Suprapubic skin (tissue), 4 donors: ENCODE measurements around the gene MDGA2. TPM values are rescaled to one million over a fixed set of nuclear protein-coding genes. Genes with fewer than 3 reads are reported as not detected.

ENCODE experiments used
- DNase-seq, 2 donors: peaks; one replicate each; pipeline ENCODE4 v3.0.0-alpha.2; 2019; ENCODE audit warnings: low spot score in 2 of 2
- H3K27ac ChIP-seq: fragments of 200-600 bp; sonication (generic); one replicate; pipeline ENCODE4 v1.5.1; 2019
- H3K27me3 ChIP-seq: fragments of 200-600 bp; sonication (generic); one replicate; pipeline ENCODE4 v1.5.1; 2019
- H3K36me3 ChIP-seq: fragments of 200-600 bp; sonication (generic); one replicate; pipeline ENCODE4 v1.5.1; 2019
- H3K4me1 ChIP-seq: fragments of 200-600 bp; sonication (generic); one replicate; pipeline ENCODE4 v1.5.1; 2019
- H3K4me3 ChIP-seq: fragments of 200-600 bp; sonication (generic); one replicate; pipeline ENCODE4 v1.5.1; 2019; ENCODE audit warnings: mild to moderate bottlenecking
- H3K9me3 ChIP-seq: fragments of 200-600 bp; sonication (generic); one replicate; pipeline ENCODE4 v1.5.1; 2019
- CTCF ChIP-seq, 2 donors: fragments of 200-600 bp in 1 of 2; fragments of 450-650 bp in 1 of 2; sonication (generic) in 1 of 2; IDR thresholded peaks; one replicate each; pipeline ENCODE4 v1.5.1; 2016 to 2019; ENCODE audit warnings: antibody characterized with exemption in 2 of 2, mild to moderate bottlenecking in 1 of 2, moderate library complexity in 1 of 2
- EP300 ChIP-seq: sonication (generic); formaldehyde crosslinking; IDR thresholded peaks from one replicate; pipeline ENCODE4 v1.6.1; 2017; ENCODE audit warnings: antibody characterized with exemption
- POLR2A ChIP-seq, 2 donors: fragments of 450-650 bp; IDR thresholded peaks; one replicate each; pipeline ENCODE4 v1.6.1; 2017; ENCODE audit warnings: antibody characterized with exemption in 2 of 2, mild to moderate bottlenecking in 2 of 2, moderate library complexity in 2 of 2
- POLR2AphosphoS5 ChIP-seq, 3 donors: sonication (generic); formaldehyde crosslinking; IDR thresholded peaks; one replicate each; pipeline ENCODE4 v1.6.1; 2017; ENCODE audit warnings: antibody characterized with exemption in 3 of 3
- WGBS: methylation state at CpG from one replicate; pipeline ENCODE4 v1.1.5; 2018; 5-methylcytosine and 5-hydroxymethylcytosine counted together
- total RNA-seq, 4 donors: library from RNA; depleted of rRNA; stranded (reverse); fragments of >200 nt; gene quantifications; one replicate each; pipeline ENCODE4 v1.1.0, GENCODE V29; 2016

MDGA2 gene
- total RNA-seq, 4 donors from 2014 or later, result 0.16 to 1.5 (median 0.99) TPM; not detected in 1

DNA sequence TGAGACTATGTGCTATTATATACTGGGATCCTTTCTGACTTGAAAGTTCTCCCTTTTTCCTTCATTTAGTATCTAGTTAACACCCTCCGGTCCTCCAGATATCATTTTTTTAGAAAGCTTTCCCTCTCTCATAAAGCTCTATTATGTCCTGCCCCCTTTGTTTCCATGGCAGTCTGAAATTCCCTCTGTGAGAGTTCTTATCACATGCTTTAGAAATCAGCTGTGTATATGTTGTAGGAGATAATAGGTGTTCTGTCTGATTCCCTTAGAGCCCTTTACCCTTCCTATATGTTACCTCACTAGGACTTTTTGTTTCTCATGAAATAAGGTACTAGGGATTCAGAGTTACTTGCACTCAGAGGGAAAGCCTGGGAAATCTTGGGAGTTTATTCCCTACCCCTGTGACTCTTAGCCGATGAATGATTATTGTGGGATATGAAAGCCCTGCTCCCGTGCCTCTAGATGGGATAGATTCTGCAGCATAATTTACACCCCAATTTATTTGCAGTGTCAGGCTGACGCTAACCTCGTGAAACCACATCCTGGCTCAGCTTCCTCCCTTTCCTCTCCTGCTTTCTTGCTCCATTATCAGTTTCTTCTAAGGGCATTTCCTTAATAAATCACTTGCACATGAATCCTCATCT, 448.4 kb downstream of the MDGA2 start:
- Histone ChIP-seq H3K9me3 (no peaks in the 10 kb centered on the region), H3K27me3 (no peaks in the 10 kb centered on the region), H3K4me1 (no peaks in the 10 kb centered on the region), H3K27ac (no peak overlapping the region), H3K4me3 (no peak overlapping the region), H3K36me3 (no peaks in the 10 kb centered on the region)
- TF ChIP-seq EP300 (no peak), POLR2A (IDR thresholded peaks at IDR 0.05) (no peak), POLR2AphosphoS5 (IDR thresholded peaks at IDR 0.05) (no peak), CTCF (IDR thresholded peaks at IDR 0.05) (no peak)
- no peak for DNase-seq
- WGBS, result 35% methylated on average over 5 of the region's 5 CpGs

DNA sequence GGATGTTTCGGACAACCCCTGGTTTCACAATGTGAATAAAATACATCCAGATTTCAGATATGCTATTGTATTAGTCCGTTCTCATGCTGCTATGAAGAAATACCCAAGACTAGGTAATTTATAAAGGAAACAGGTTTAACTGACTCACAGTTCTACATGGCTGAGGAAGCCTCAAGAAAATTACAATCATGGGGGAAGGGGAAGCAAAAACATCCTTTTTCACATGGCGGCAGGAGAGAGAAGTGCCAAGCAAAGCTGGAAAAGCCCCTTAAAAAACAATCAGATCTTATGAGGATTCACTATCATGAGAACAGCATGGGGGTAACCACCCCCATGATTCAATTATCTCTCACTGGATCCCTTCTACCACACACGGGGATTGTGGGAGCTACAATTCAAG, 451.7 kb downstream of the MDGA2 start:
- no peak overlapping the region for H3K27ac ChIP-seq
- no peaks in the 10 kb centered on the region for H3K9me3 ChIP-seq
- no peak for TF ChIP-seq POLR2A (IDR thresholded peaks at IDR 0.05)
- no peak for TF ChIP-seq CTCF (IDR thresholded peaks at IDR 0.05)
- no peak for TF ChIP-seq EP300
- no peak for TF ChIP-seq POLR2AphosphoS5 (IDR thresholded peaks at IDR 0.05)
- H3K27me3 ChIP-seq, result no peaks in the 10 kb centered on the region
- no peaks in the 10 kb centered on the region for H3K4me1 ChIP-seq
- DNase-seq, result no peak
- WGBS, result 89% methylated on average over 4 of the region's 4 CpGs
- no peaks in the 10 kb centered on the region for H3K36me3 ChIP-seq
- no peak overlapping the region for H3K4me3 ChIP-seq

DNA sequence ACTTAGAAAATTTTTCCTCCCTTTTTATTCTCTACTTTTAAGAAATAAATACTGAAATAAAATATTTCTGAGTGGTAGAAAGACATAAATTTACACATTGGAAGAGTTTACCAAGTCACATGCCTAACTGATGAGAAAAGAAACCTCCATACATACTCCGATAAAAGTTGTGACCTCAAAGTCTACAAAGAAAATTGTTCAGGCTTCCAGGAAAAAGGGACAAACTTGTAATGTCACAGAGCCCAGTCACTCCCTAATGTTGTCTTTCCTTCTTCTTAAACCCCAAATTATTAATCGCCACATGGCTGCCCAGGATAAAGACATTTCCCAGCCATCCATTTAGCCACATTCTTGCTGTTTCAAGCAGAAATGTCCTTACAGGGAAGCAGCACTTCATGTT, 455.3 kb downstream of the MDGA2 start:
- no peak for DNase-seq
- no peak overlapping the region for H3K27ac ChIP-seq
- no peak overlapping the region for H3K4me3 ChIP-seq
- 81% methylated on average over 2 of the region's 2 CpGs for WGBS
- no peaks in the 10 kb centered on the region for H3K9me3 ChIP-seq
- TF ChIP-seq POLR2AphosphoS5 (IDR thresholded peaks at IDR 0.05) (no peak), CTCF (IDR thresholded peaks at IDR 0.05) (no peak), POLR2A (IDR thresholded peaks at IDR 0.05) (no peak), EP300 (no peak)
- no peaks in the 10 kb centered on the region for H3K36me3 ChIP-seq
- H3K4me1 ChIP-seq, result no peaks in the 10 kb centered on the region
- no peaks in the 10 kb centered on the region for H3K27me3 ChIP-seq

- Histone ChIP-seq H3K36me3 (no peaks in the 10 kb centered on the region), H3K9me3 (no peaks in the 10 kb centered on the region), H3K27ac (no peak overlapping the region), H3K4me1 (no peaks in the 10 kb centered on the region), H3K27me3 (no peaks in the 10 kb centered on the region), H3K4me3 (no peak overlapping the region)
- 82% methylated on average over 1 of the region's 1 CpG for WGBS
- no peak for DNase-seq
- no peak for TF ChIP-seq EP300
- TF ChIP-seq POLR2AphosphoS5 (IDR thresholded peaks at IDR 0.05), result no peak
- no peak for TF ChIP-seq POLR2A (IDR thresholded peaks at IDR 0.05)
- TF ChIP-seq CTCF (IDR thresholded peaks at IDR 0.05), result no peak
Observed at GRCh38 chr14:47211263-47211662, 464.1 kb downstream of the MDGA2 start.

DNA sequence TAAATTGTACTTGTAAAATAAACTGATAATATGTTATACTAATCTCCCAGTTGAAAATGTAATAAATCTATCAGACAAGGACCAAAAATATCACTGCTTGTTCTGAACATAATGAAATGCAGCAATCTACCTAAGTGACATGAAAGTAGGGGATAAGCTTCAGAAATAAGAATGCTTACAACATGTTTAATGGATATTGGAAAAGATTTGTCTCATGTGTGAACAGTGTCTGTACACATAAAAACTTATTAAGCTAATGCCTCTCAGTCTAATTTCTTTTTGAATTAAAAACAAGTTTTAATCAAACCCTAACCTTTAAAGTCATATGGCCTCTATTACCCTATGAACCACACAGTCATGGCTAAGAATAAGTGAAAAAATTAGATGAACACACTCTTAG, 465.3 kb downstream of the MDGA2 start:
- DNase-seq, result no peak
- no peak overlapping the region for H3K27ac ChIP-seq
- no peaks in the 10 kb centered on the region for H3K27me3 ChIP-seq
- TF ChIP-seq POLR2AphosphoS5 (IDR thresholded peaks at IDR 0.05), result no peak
- no peak for TF ChIP-seq EP300
- no peak for TF ChIP-seq CTCF (IDR thresholded peaks at IDR 0.05)
- no peak for TF ChIP-seq POLR2A (IDR thresholded peaks at IDR 0.05)
- H3K4me3 ChIP-seq, result no peak overlapping the region
- H3K4me1 ChIP-seq, result no peaks in the 10 kb centered on the region
- no peaks in the 10 kb centered on the region for H3K9me3 ChIP-seq
- no peaks in the 10 kb centered on the region for H3K36me3 ChIP-seq
